Neural cell (in vitro differentiated cells): ENCODE measurements around the gene TBC1D9B.

Experiments
- EP300 ChIP-seq: fragments of 450-650 bp; conservative IDR thresholded peaks from 2 replicates; pipeline ENCODE4 v1.6.1; 2014; ENCODE audit warnings: antibody characterized with exemption, mild to moderate bottlenecking, moderate library complexity; ENCODE audit not compliant: poor library complexity, severe bottlenecking
- REST ChIP-seq: IDR thresholded peaks from 2 replicates; pipeline ENCODE4 v1.6.1; 2012; ENCODE audit warnings: borderline replicate concordance
- TF ChIP-seq, protein P1 (sequence below): fragments of 450-650 bp; IDR thresholded peaks from 2 replicates; pipeline ENCODE4 v1.5.1; 2014; ENCODE audit warnings: antibody characterized with exemption, mild to moderate bottlenecking, moderate library complexity; ENCODE audit not compliant: poor library complexity, severe bottlenecking

DNA sequence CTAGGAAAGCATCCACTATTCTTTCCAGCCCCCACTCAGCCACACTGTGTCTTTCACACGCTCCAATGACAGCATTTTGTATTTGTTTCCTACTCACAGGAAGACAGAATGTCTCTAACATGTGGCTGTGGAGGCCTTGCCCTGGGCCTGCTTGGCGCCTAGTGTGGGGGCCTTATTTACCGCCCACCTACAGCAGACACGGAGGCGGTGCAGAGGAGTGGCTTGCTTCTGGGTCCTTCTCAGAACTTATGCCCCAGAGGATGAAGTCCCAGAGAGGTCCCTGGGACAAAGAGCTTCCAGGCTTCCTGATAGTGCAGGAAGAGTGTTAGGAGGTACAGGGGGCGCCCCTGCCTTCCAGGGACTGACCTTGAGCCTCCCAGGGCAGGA, 40.6 kb downstream of the TBC1D9B start:
- TF ChIP-seq, protein P1, sequence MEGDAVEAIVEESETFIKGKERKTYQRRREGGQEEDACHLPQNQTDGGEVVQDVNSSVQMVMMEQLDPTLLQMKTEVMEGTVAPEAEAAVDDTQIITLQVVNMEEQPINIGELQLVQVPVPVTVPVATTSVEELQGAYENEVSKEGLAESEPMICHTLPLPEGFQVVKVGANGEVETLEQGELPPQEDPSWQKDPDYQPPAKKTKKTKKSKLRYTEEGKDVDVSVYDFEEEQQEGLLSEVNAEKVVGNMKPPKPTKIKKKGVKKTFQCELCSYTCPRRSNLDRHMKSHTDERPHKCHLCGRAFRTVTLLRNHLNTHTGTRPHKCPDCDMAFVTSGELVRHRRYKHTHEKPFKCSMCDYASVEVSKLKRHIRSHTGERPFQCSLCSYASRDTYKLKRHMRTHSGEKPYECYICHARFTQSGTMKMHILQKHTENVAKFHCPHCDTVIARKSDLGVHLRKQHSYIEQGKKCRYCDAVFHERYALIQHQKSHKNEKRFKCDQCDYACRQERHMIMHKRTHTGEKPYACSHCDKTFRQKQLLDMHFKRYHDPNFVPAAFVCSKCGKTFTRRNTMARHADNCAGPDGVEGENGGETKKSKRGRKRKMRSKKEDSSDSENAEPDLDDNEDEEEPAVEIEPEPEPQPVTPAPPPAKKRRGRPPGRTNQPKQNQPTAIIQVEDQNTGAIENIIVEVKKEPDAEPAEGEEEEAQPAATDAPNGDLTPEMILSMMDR = no peak
- TF ChIP-seq EP300 = no peak
- no peak for TF ChIP-seq REST
